WTC11 (cell line): Measurements from ENCODE around the gene TTN. TPM values are rescaled to one million over a fixed set of nuclear protein-coding genes. Genes with fewer than 3 reads are reported as not detected.

ENCODE experiments used
- ATAC-seq: fragments of 200-7000 bp; cut with Tn5 transposase; 2 replicates; pipeline ENCODE4 v1.10.0; 2021; ENCODE audit warnings: mild to moderate bottlenecking, moderate library complexity
- CTCF ChIA-PET: fragments of 300-600 bp; sonication (Branson Sonifier 250); formaldehyde crosslinking; loops from one replicate; lab custom pipeline; 2021; ENCODE audit warnings: antibody characterized with exemption; lab: Charles Lee
- POLR2A ChIA-PET: fragments of 350-600 bp; sonication (Branson Sonifier 250); formaldehyde crosslinking; loops from one replicate; lab custom pipeline; 2021; ENCODE audit warnings: antibody characterized with exemption; lab: Charles Lee
- DNase-seq: peaks from one replicate; pipeline ENCODE4 v3.0.0; 2021; ENCODE audit warnings: low spot score
- H3K27ac Mint-ChIP-seq: 2 replicates; pipeline ENCODE4 v1.8.0; 2021; ENCODE audit warnings: mixed read lengths
- H3K27me3 Mint-ChIP-seq: 2 replicates; pipeline ENCODE4 v1.8.0; 2021; ENCODE audit warnings: low read depth, mild to moderate bottlenecking, moderate library complexity, mixed read lengths
- H3K36me3 Mint-ChIP-seq: 2 replicates; pipeline ENCODE4 v1.8.0; 2021; ENCODE audit warnings: mixed read lengths
- H3K4me1 Mint-ChIP-seq: 2 replicates; pipeline ENCODE4 v1.8.0; 2022; ENCODE audit warnings: mixed read lengths
- H3K4me3 Mint-ChIP-seq: 2 replicates; pipeline ENCODE4 v1.8.0; 2021; ENCODE audit warnings: mild to moderate bottlenecking, moderate library complexity, mixed read lengths
- H3K9me3 Mint-ChIP-seq: 2 replicates; pipeline ENCODE4 v1.8.0; 2021; ENCODE audit warnings: mixed read lengths
- ARID4B ChIP-seq: sonication (generic); formaldehyde crosslinking; IDR thresholded peaks from 2 replicates; pipeline ENCODE4 v1.8.0; 2023; ENCODE audit warnings: missing genetic modification reagents, mild to moderate bottlenecking, borderline replicate concordance
- ATF3 ChIP-seq: sonication (generic); formaldehyde crosslinking; conservative IDR thresholded peaks from 2 replicates; pipeline ENCODE4 v1.8.1; 2022; ENCODE audit warnings: mild to moderate bottlenecking, missing genetic modification reagents
- ATF6 ChIP-seq: sonication (generic); formaldehyde crosslinking; IDR thresholded peaks from 2 replicates; pipeline ENCODE4 v1.8.1; 2023; ENCODE audit warnings: mild to moderate bottlenecking, missing genetic modification reagents
- CBFB ChIP-seq: sonication (generic); formaldehyde crosslinking; IDR thresholded peaks from 2 replicates; pipeline ENCODE4 v1.8.1; 2022; ENCODE audit warnings: mild to moderate bottlenecking, low read depth, missing genetic modification reagents
- CDX4 ChIP-seq: fragments of 250-450 bp; sonication (Bioruptor Pico); IDR thresholded peaks from 2 replicates; pipeline ENCODE4 v1.9.0; 2021; ENCODE audit warnings: moderate library complexity, mild to moderate bottlenecking, inconsistent platforms, borderline replicate concordance
- EMX1 ChIP-seq: fragments of 250-450 bp; sonication (Bioruptor Pico); IDR thresholded peaks from 2 replicates; pipeline ENCODE4 v1.8.0; 2021; ENCODE audit warnings: mild to moderate bottlenecking
- ERG ChIP-seq: fragments of 250-450 bp; sonication (Bioruptor Pico); IDR thresholded peaks from 2 replicates; pipeline ENCODE4 v1.8.0; 2021; ENCODE audit warnings: mild to moderate bottlenecking
- FOXP1 ChIP-seq: sonication (generic); formaldehyde crosslinking; IDR thresholded peaks from 2 replicates; pipeline ENCODE4 v1.8.0; 2022; ENCODE audit warnings: missing genetic modification reagents, mild to moderate bottlenecking, moderate library complexity, borderline replicate concordance
- GABPB1 ChIP-seq: sonication (generic); formaldehyde crosslinking; IDR thresholded peaks from 2 replicates; pipeline ENCODE4 v1.8.1; 2023; ENCODE audit warnings: mild to moderate bottlenecking, missing genetic modification reagents
- HMGA2 ChIP-seq: fragments of 250-450 bp; sonication (Bioruptor Pico); IDR thresholded peaks from 2 replicates; pipeline ENCODE4 v1.4.0; 2021; ENCODE audit warnings: mild to moderate bottlenecking, moderate library complexity
- IRF2 ChIP-seq: sonication (generic); formaldehyde crosslinking; IDR thresholded peaks from 2 replicates; pipeline ENCODE4 v1.8.0; 2022; ENCODE audit warnings: low read depth, missing genetic modification reagents, borderline replicate concordance
- MLX ChIP-seq: sonication (generic); formaldehyde crosslinking; IDR thresholded peaks from 2 replicates; pipeline ENCODE4 v1.8.1; 2023; ENCODE audit warnings: mild to moderate bottlenecking, missing genetic modification reagents, moderate library complexity
- NFATC4 ChIP-seq: fragments of 250-450 bp; sonication (Bioruptor Pico); IDR thresholded peaks from 2 replicates; pipeline ENCODE4 v1.9.0; 2021; ENCODE audit warnings: mild to moderate bottlenecking
- NR1H2 ChIP-seq: sonication (generic); formaldehyde crosslinking; IDR thresholded peaks from 2 replicates; pipeline ENCODE4 v1.9.0; 2021; ENCODE audit warnings: mild to moderate bottlenecking, moderate library complexity, missing genetic modification reagents
- TCF7 ChIP-seq: sonication (generic); formaldehyde crosslinking; IDR thresholded peaks from 2 replicates; pipeline ENCODE4 v1.8.0; 2022; ENCODE audit warnings: mild to moderate bottlenecking, low read depth, missing genetic modification reagents, moderate library complexity
- TEAD1 ChIP-seq: sonication (generic); formaldehyde crosslinking; IDR thresholded peaks from 2 replicates; pipeline ENCODE4 v1.8.0; 2022; ENCODE audit warnings: mild to moderate bottlenecking, missing genetic modification reagents
- TEAD4 ChIP-seq: sonication (generic); formaldehyde crosslinking; IDR thresholded peaks from 2 replicates; pipeline ENCODE4 v1.8.0; 2022; ENCODE audit warnings: mild to moderate bottlenecking, missing genetic modification reagents
- TP53 ChIP-seq: sonication (generic); formaldehyde crosslinking; IDR thresholded peaks from 2 replicates; pipeline ENCODE4 v1.8.1; 2023; ENCODE audit warnings: mild to moderate bottlenecking, missing genetic modification reagents
- ZBTB43 ChIP-seq: sonication (generic); formaldehyde crosslinking; IDR thresholded peaks from 2 replicates; pipeline ENCODE4 v1.8.1; 2023; ENCODE audit warnings: mild to moderate bottlenecking, missing genetic modification reagents
- ZNF138 ChIP-seq: sonication (generic); formaldehyde crosslinking; conservative IDR thresholded peaks from 2 replicates; pipeline ENCODE4 v1.8.1; 2022; ENCODE audit warnings: mild to moderate bottlenecking, moderate library complexity, missing genetic modification reagents
- ZNF396 ChIP-seq: fragments of 250-450 bp; sonication (Bioruptor Pico); IDR thresholded peaks from 2 replicates; pipeline ENCODE4 v1.8.0; 2021; ENCODE audit warnings: mild to moderate bottlenecking, moderate library complexity, borderline replicate concordance
- ZNF416 ChIP-seq: fragments of 250-450 bp; sonication (Bioruptor Pico); IDR thresholded peaks from 2 replicates; pipeline ENCODE4 v1.9.0; 2021; ENCODE audit warnings: mild to moderate bottlenecking, inconsistent platforms
- total RNA-seq: library from RNA; stranded (reverse); gene quantifications from 3 replicates; pipeline ENCODE4 v1.2.3, GENCODE V29; 2021

The TTN gene
- total RNA-seq, 1 experiment from 2014 or later = 4.7 TPM

- H3K36me3 Mint-ChIP-seq = peaks cover 14% of the 10 kb centered on the region
- no peak overlapping the region for H3K4me3 Mint-ChIP-seq
- ATAC-seq (no peak), DNase-seq (no peak)
- CTCF ChIA-PET = no interaction called here
- no peaks in the 10 kb centered on the region for H3K9me3 Mint-ChIP-seq
- H3K4me1 Mint-ChIP-seq = no peaks in the 10 kb centered on the region
- H3K27ac Mint-ChIP-seq = no peak overlapping the region
- H3K27me3 Mint-ChIP-seq = no peaks in the 10 kb centered on the region
- TF ChIP-seq MLX (CRISPR knock-in tag) = no peak
- no peak for TF ChIP-seq GABPB1 (CRISPR knock-in tag)
- no peak for TF ChIP-seq NR1H2 (CRISPR knock-in tag)
- no peak for TF ChIP-seq HMGA2 (CRISPR knock-in tag)
- TF ChIP-seq CBFB (CRISPR knock-in tag) = no peak
- TF ChIP-seq TCF7 (CRISPR knock-in tag) = no peak
- TF ChIP-seq CDX4 (CRISPR knock-in tag) = no peak
- TF ChIP-seq EMX1 (CRISPR knock-in tag) = no peak
- no peak for TF ChIP-seq ZBTB43 (CRISPR knock-in tag)
- TF ChIP-seq TEAD1 (CRISPR knock-in tag) = no peak
- no peak for TF ChIP-seq ATF3
- no peak for TF ChIP-seq ZNF138 (CRISPR knock-in tag)
- no peak for TF ChIP-seq TP53 (CRISPR knock-in tag)
- TF ChIP-seq FOXP1 (CRISPR knock-in tag) = no peak
- no peak for TF ChIP-seq NFATC4 (CRISPR knock-in tag)
- POLR2A ChIA-PET = no interaction called here
Observed at GRCh38 chr2:178602901-178603300, 204.3 kb downstream of the TTN start.

GRCh38 chr2:178592655-178593054 is 214.6 kb downstream of the TTN start:
- H3K27me3 Mint-ChIP-seq = no peaks in the 10 kb centered on the region
- TF ChIP-seq TEAD4 (CRISPR knock-in tag) = no peak
- no peak for TF ChIP-seq ATF6 (CRISPR knock-in tag)
- no peak for TF ChIP-seq TP53 (CRISPR knock-in tag)
- no peak for TF ChIP-seq ZNF396 (CRISPR knock-in tag)
- TF ChIP-seq ERG (CRISPR knock-in tag) = no peak
- no peak for TF ChIP-seq ARID4B (CRISPR knock-in tag)
- TF ChIP-seq ZNF416 (CRISPR knock-in tag) = no peak
- TF ChIP-seq IRF2 = no peak
- TF ChIP-seq ZNF138 (CRISPR knock-in tag) = no peak
- peaks cover 16% of the 10 kb centered on the region; the same call in 1 of the 2 replicates for H3K36me3 Mint-ChIP-seq

More at GRCh38 chr2:178592655-178593054, 214.6 kb downstream of the TTN start:
- Mint-ChIP-seq H3K4me1 (no peaks in the 10 kb centered on the region), H3K4me3 (no peak overlapping the region), H3K27ac (no peak overlapping the region), H3K9me3 (no peaks in the 10 kb centered on the region)
- ChIA-PET CTCF (no interaction called here), POLR2A (interaction anchor here (0.8 kb wide), 1 partner anchor 1461 kb away, joined by 3 read pairs; no protein-coding TSS in a partner anchor)
- no peak for ATAC-seq
- no peak for DNase-seq
